Femur (tissue), 1 donor: ENCODE results near the gene KNSTRN.
A peak's percentile ranks its signal among the peaks of the same experiment; 100 is the strongest.

Experiments
- DNase-seq: peaks from one replicate; pipeline ENCODE4 v3.0.0-alpha.2; 2017

KNSTRN gene

GRCh38 chr15:40407330-40407990, 24.9 kb downstream of the KNSTRN start:
- DNase-seq, result no peak

GRCh38 chr15:40409366-40409765, 26.8 kb downstream of the KNSTRN start:
- no peak for DNase-seq

- DNase-seq, result no peak
These were observed 28.0 kb downstream of the KNSTRN start for GRCh38 chr15:40410476-40410875.

GRCh38 chr15:40412095-40412759, 29.7 kb downstream of the KNSTRN start:
- DNase-seq, result peak; percentile 14

GRCh38 chr15:40413036-40413435, 30.5 kb downstream of the KNSTRN start:
- peak; percentile 10 for DNase-seq

- DNase-seq, result no peak
These were observed 32.3 kb downstream of the KNSTRN start for GRCh38 chr15:40414816-40415215.

- DNase-seq, result no peak
These were observed 32.7 kb downstream of the KNSTRN start for GRCh38 chr15:40415226-40415625.

GRCh38 chr15:40416056-40416455, 33.5 kb downstream of the KNSTRN start:
- peak; percentile 13 for DNase-seq

- peak; percentile 15 for DNase-seq
These were observed 35.6 kb downstream of the KNSTRN start for GRCh38 chr15:40418126-40418525.

GRCh38 chr15:40420071-40420713, 37.7 kb downstream of the KNSTRN start:
- DNase-seq, result peak; percentile 15

GRCh38 chr15:40420793-40421192, 38.3 kb downstream of the KNSTRN start:
- peak; percentile 35 for DNase-seq

GRCh38 chr15:40421246-40422157, 39.0 kb downstream of the KNSTRN start:
- DNase-seq, result peak; percentile 84

GRCh38 chr15:40424483-40425115, 42.1 kb downstream of the KNSTRN start:
- DNase-seq, result peak; percentile 64

- no peak for DNase-seq
These were observed 43.2 kb downstream of the KNSTRN start for GRCh38 chr15:40425681-40426080.

- no peak for DNase-seq
These were observed 44.7 kb downstream of the KNSTRN start for GRCh38 chr15:40427188-40427587.

GRCh38 chr15:40428185-40428584, 45.7 kb downstream of the KNSTRN start:
- no peak for DNase-seq

- DNase-seq, result no peak
These were observed 46.7 kb downstream of the KNSTRN start for GRCh38 chr15:40429068-40429710.

- peak; percentile 55 for DNase-seq
These were observed 47.8 kb downstream of the KNSTRN start for GRCh38 chr15:40430271-40430805.

- DNase-seq, result no peak
These were observed 52.6 kb downstream of the KNSTRN start for GRCh38 chr15:40435023-40435709.

GRCh38 chr15:40435710-40436089, 53.2 kb downstream of the KNSTRN start:
- DNase-seq, result no peak
